Activated T-cell treated with anti-CD3 and anti-CD28 coated beads for 24 hours (primary cell): ENCODE results near the gene N4BP2L1.
"Not testable (repeated sequence)": the region's sequence is repeated elsewhere in the genome, so short reads cannot be mapped to it uniquely, and the experiment has no call there.

Experiments used
- DNase-seq: peaks from one replicate; pipeline ENCODE4 v3.0.0-alpha.2; 2020; ENCODE audit warnings: low read depth

N4BP2L1 gene

GRCh38 chr13:32390048-32390447 is 37.9 kb downstream of the N4BP2L1 start:
- DNase-seq, result no peak

GRCh38 chr13:32385410-32385809 is 42.5 kb downstream of the N4BP2L1 start:
- DNase-seq, result no peak

- DNase-seq, result no peak
Observed at GRCh38 chr13:32384702-32385101, 43.2 kb downstream of the N4BP2L1 start.

- no peak for DNase-seq
Observed at GRCh38 chr13:32383836-32384618, 43.9 kb downstream of the N4BP2L1 start.

GRCh38 chr13:32381539-32381938 is 46.4 kb downstream of the N4BP2L1 start:
- DNase-seq, result no peak

GRCh38 chr13:32378012-32378411 is 49.9 kb downstream of the N4BP2L1 start:
- DNase-seq, result no peak

- no peak for DNase-seq
Observed at GRCh38 chr13:32376642-32377415, 51.1 kb downstream of the N4BP2L1 start.

GRCh38 chr13:32370805-32371204 is 57.1 kb downstream of the N4BP2L1 start:
- DNase-seq, result no peak

GRCh38 chr13:32362574-32362973 is 65.4 kb downstream of the N4BP2L1 start:
- no peak for DNase-seq

GRCh38 chr13:32355935-32356334 is 72.0 kb downstream of the N4BP2L1 start:
- not testable (repeated sequence) for DNase-seq

GRCh38 chr13:32354040-32354439 is 73.9 kb downstream of the N4BP2L1 start:
- no peak for DNase-seq

- not testable (repeated sequence) for DNase-seq
Observed at GRCh38 chr13:32350839-32351441, 77.0 kb downstream of the N4BP2L1 start.
